ENCODE results near the gene BICDL2. TPM values are rescaled to one million over a fixed set of nuclear protein-coding genes. Genes with fewer than 3 reads are reported as not detected.
A peak's percentile ranks its signal among the peaks of the same experiment; 100 is the strongest.

Gene BICDL2
- polyA plus RNA-seq, 12 donors: 1.0 to 7.7 (median 2.8) TPM; not detected in 8

DNA sequence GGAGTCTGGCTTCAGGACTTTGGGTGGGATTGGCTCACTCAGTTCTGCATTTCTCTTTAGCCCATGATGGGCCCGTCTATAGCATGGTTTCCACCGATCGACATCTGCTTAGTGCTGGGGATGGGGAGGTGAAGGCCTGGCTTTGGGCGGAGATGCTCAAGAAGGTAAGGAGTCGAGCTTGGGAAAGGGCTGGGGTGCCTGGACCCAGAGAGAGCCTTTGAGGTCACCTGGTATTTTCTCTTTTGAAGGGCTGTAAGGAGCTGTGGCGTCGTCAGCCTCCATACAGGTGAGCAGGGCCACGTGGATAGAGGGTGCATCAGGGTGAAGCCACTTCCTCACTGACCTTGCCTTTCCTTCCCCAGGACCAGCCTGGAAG lies 10.8 kb downstream of the BICDL2 start:
- no peak for DNase-seq

DNA sequence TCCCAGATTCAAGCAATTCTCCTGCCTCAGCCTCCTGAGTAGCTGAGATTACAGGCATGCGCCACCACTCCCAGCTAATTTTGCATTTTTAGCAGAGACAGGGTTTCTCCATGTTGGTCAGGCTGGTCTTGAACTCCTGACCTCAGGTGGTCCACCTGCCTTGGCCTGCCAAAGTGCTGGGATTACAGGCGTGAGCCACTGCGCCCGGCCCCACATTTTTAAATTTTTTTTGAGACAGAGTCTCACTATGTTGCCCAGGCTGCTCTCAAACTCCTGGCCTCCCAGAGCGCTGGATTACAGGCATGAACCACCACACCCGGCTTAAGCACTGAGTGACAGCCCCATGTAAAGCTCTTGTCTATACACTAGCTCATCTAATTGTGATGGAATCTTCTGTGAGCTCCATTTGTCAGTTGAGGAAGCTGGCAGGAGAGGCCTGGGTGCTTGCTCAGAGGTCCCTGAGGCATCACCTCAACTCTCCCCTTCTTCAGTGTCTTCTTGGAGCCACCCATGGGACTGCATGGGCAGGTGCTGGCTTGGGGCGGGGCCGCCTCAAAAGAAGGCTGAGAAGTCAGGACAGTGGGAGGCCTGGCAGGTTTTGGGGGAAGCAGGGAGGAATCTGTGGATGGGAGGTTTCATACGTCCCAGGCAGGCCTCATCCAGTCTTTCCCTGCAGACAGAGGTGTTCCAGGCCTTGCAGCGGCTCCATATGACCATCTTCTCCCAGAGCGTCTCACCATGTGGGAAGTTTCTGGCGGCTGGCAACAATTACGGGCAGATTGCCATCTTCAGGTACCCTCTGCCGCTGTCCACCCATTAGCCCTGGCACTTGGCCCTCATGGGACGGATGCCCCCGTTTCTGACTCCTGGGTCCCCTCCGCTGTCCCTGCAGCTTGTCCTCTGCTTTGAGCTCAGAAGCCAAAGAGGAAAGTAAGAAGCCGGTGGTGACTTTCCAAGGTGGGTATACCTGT lies 11.4 kb downstream of the BICDL2 start:
- no peak for DNase-seq

DNA sequence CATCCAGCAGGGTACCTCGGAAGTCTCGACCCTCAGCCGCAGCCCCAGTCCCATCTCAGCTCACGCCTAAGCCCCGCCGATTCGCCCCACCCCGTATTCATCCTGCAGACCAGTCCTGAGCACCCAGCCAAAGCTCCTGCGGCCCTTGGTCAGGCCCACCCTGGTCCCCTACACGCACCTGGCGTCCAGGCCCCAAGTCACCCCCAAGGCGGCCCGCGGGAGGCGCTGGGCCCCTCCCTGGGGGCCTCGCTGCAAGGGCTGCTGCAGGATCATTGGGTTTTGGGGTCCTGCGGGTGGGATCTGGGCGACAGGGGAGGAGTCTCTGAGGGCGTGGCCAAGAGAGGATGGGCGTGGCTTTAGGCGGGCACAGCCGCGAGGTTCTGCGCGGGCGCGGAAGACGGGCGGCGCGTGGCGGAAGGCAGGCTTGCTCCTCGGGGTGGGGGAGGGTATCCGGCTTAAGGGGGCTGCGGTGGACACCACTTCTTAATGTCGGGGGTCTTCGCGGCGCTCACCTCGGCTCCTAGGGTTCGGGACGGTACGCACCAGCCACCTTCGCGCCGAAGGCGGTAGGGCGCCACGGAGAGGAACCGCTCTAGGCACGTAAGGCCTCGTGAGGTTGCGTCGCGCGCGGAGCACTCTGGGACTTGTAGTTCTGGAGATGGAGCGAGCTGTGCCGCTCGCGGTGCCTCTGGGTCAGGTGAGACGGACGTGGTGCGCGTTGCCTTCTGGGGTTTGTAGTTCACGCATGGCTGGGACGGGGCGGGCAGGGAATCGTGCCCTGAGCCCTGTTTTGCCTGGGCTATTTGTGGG lies 12.9 kb downstream of the BICDL2 start, which contains the start of the genes HCFC1R1 and THOC6:
Gene HCFC1R1 (minus strand): TSS at position 274 of the 810 bp plus-strand sequence. CDS start 1 bp downstream, at position 273.
Gene THOC6 (plus strand): TSS at position 367 of the 810 bp plus-strand sequence. CDS start 292 bp downstream, at position 659.
- DNase-seq: peak; percentile 97

DNA sequence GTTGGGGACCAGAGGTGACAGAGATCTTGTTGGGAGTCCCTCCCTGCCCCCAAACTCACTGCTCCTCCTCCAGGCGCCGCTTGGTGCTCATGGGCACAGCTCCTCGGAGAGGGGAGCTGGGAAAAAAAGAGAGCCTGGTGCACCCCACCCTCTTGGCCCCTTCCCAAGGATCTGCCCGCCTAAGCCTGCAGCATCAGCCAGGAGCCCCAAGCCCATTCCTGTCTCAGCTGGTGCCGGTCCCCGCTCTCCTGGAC lies 13.4 kb downstream of the BICDL2 start:
- DNase-seq: no peak

DNA sequence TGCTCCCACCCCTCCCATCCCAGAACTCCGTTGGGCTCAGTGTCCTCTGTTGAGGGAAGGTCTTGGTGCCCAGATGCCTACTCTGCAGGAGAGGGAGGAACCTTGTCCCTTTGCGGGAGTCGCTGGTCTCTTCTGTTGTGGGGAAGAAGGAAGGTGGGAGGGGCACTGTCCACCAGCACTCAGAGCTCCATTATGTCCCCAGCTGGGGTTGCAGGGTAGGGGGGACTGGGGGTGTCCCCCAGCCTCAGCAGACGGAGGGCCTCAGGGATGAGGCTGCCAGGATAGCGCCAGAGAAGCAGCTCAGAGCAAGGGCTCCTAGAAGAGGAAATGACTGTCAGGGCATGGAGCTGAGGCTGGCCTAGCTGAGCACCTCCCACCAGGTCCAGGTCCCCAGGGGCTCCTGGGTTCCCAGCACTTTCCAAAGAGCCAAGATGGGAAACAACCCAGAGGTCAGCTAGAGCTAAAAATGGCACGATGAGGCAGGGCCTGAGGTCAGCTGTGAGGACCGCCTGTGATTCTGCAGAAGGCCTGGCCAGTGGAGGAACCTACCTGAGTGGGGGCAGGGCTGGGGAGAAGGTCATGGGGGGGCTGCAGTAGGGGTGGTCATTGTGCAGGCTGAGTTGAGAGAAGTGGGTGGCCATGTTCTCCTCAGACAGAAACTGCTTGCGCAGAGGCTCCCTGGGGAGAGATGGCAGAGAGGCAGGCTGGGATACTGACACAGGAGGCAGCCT lies 13.9 kb downstream of the BICDL2 start:
- DNase-seq: no peak

DNA sequence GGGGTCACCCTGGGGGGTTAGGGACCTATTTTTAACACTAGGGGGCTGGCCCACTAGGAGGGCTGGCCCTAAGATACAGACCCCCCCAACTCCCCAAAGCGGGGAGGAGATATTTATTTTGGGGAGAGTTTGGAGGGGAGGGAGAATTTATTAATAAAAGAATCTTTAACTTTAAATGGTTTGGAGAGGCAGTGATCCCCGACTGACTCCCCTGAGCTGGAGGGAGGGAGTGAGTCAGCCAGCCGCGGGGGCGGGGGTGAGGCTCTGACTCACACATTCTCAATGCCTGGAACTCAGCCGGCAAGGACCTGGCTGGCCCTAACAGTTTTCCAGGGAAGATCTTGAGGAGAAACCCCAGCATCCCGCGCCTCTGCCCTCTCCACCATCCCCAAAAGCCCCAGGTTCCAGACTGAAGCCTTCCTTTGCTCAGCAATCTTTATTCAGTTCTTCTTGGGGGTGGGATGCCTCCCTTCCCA lies 14.5 kb downstream of the BICDL2 start:
- peak; percentile 91 for DNase-seq

DNA sequence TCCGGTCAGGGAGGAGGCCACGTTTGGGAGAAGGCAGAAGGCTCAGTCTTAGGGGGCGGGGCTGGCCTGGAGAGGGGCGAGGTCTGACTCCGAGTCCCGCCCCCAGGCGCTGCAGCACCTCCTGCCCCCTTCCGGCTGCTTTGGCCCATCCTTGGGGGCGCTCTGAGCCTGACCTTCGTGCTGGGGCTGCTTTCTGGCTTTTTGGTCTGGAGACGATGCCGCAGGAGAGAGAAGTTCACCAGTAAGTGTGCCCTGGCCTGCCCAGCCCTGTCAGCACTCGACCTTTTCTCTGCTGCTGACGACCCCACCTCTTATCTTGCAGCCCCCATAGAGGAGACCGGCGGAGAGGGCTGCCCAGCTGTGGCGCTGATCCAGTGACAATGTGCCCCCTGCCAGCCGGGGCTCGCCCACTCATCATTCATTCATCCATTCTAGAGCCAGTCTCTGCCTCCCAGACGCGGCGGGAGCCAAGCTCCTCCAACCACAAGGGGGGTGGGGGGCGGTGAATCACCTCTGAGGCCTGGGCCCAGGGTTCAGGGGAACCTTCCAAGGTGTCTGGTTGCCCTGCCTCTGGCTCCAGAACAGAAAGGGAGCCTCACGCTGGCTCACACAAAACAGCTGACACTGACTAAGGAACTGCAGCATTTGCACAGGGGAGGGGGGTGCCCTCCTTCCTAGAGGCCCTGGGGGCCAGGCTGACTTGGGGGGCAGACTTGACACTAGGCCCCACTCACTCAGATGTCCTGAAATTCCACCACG lies 15.1 kb downstream of the BICDL2 start:
- peak; percentile 74 for DNase-seq

DNA sequence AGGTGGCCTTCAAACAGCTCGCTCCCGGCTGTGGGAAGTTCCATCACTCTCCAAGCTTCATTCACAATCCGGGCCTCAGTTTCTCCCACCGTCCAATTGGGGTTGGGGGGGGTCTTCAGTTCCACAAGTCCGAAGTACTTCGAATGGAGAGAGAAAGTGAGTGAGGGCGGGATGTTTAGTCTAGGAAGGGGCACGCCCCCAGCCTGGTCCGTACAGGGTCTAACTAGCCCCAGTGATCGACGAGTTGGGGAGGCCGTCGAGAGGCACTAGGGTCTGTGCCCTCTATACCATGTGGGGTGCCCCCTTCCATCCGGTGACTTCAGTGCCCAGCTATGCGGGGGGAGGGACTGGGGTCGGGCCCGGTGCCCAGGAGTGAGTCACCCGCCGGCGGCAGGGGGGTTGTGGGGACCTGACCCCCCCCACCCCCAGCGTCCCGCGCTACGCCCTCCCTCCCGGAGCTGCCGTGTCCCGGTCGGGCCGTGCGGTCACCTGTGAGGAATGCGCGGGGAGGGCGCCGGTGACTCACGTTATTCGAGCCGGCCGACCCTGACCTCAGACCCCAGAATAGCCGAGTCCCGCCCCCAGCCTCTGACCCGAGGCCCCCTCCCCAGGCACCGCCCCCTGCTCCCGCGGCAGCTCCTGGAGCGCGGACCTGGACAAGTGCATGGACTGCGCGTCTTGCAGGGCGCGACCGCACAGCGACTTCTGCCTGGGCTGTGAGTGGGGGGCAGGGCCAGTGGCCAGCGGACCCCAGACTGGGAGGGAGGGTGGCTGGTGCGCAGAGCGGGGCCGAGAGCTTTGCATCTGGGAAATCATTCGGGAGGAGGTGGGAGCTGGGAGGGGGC lies 15.9 kb downstream of the BICDL2 start:
- DNase-seq: peak; percentile 47

DNA sequence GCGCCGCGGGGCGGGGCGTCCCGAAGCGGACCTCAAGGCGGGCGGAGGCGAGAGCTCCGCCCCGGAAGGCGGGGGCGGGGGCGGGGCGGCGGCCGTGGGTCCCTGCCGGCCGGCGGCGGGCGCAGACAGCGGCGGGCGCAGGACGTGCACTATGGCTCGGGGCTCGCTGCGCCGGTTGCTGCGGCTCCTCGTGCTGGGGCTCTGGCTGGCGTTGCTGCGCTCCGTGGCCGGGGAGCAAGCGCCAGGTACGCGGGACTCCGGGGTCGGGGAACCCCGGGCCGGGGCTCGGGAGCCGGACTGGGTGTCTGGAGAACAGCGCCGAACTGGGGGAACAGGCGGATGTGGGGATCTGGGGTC lies 16.5 kb downstream of the BICDL2 start, which contains the start of gene TNFRSF12A:
Gene TNFRSF12A (plus strand): TSS at position 122 of the 357 bp plus-strand sequence. CDS start 30 bp downstream, at position 152.
- peak; percentile 58 for DNase-seq

DNA sequence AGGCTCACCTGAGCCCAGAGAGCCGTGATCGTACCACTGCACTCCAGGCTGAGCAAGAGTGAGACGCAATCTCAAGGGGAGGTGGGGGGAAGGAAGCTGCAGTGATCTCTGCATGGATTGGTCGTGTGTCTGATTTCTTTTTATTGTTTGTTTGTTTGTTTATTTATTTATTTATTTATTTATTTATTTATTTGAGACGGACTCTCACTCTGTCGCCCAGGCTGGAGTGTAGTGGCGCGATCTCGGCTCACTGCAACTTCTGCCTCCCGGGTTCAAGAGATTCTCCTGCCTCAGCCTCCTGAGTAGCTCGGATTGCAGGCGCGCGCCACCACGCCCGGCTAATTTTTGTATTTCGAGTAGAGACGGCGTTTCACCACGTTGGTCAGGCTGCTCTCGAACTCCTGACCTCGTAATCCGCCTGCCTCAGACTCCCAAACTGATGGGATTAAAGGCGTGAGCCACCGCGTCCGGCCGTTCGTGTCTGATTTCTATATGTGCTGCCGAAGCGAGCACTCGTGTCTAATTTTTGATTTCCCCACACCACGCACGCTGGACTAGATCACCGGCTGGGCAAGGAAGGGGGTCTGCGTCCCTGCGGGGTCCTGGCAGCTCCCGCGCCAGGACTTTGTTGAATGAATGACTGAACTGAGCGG lies 17.0 kb downstream of the BICDL2 start:
- no peak for DNase-seq

DNA sequence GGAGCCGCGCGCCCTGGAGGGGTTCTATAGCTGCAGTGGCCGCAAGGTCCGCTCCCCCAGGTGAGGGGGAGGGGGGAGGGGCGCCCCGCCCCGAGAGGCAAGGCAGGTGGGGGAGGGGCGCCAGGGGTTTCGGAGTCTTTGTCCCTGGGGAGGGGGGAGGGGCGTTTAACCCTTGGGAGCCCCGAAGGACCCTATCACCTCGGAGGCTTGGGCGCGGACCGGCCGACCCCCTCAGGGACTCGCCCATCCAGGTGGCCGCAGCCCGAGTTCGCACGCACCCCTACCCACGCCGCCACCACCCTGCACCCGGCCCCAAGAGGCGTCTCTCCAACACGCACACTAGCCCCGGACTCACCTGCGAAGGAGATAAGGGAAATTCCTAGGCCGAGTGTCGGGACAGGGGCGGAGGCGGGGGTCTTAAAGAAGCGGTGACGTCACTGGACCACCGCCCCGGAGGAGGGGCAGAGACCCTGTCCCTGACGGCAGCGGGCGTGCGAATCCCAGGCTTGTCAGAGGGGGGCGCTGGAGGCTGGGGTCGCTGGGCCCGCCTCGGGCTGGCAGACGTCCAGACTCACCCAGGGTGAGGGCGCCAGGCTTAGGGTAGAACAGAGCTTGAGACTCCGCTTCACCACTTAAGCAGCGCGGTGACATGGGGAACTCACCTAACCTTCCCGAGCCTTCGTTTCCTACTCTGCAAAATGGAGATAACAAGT lies 18.8 kb downstream of the BICDL2 start, which contains the start of gene CLDN6:
Gene CLDN6 (minus strand): TSS at position 390 of the 713 bp plus-strand sequence. CDS start 2,162 bp downstream, outside the sequence.
- no peak for DNase-seq

DNA sequence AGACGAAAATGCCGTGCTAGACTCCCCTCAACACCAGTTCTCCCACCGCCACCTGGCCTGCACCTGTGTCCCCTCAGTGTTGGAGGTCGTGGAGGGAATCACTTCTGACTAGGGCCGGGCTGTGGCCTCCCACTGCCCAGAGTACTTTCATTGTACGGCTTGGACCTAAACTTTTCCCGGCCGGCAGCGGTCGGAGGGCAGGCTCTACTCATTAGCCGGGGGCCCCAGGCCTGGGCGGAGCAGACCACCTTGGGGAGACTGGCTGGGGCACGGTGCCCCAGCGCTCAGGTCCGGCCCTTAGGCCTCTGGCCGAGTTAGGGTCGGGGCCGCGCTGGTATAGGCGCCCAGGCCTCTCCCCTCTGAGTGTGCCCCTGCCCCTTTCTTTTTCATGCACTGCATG lies 19.4 kb downstream of the BICDL2 start:
- DNase-seq: no peak

DNA sequence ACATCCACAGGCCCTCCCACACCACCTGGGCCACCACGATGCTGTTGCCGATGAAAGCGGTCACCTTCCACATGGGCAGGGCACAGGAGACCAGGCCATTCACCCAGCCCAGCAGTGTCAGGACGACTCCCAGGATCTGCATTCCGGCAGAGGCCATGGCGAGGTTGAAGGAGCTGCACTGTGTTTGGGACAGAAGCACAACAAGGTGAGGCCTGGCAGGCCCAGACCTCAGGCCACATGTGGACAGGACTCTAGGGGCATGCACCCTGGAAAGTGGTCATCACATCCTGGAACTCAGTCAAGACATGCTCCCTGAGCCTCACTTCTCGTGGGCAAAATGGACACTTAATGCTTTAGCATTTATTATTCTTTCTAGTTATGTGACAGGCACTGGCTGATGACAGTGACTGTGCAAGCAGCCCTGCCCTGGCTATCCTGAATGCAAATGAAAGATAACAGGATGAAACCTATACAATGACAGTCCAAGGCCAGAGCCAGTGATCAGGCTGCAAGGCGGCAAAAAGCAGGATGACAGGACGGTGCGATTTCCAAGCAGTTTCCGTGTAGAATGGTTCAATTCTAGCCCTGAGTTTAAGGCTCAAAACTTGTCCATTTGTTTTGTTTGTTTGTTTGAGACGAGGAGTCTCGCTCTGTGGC lies 20.8 kb downstream of the BICDL2 start:
- no peak for DNase-seq

DNA sequence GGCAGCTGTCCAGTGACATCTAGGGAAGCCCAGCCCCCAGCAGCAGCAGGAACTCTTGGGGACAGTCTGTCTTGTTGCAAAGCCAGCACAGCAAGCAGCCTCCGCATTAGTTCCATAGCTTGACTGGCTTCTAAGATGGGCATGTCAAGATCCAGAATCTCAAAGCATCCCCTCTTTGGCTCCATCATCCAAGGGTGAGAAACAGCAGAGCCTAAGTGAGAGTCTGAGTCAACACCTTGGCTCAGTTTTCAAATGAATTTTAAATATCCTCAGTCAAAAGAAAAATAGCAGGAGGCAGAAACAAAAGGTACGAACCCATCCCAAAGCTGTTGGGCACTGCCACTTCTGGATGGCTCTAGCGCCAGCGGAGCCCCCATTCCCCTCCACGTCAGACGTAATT lies 21.8 kb downstream of the BICDL2 start:
- no peak for DNase-seq

DNA sequence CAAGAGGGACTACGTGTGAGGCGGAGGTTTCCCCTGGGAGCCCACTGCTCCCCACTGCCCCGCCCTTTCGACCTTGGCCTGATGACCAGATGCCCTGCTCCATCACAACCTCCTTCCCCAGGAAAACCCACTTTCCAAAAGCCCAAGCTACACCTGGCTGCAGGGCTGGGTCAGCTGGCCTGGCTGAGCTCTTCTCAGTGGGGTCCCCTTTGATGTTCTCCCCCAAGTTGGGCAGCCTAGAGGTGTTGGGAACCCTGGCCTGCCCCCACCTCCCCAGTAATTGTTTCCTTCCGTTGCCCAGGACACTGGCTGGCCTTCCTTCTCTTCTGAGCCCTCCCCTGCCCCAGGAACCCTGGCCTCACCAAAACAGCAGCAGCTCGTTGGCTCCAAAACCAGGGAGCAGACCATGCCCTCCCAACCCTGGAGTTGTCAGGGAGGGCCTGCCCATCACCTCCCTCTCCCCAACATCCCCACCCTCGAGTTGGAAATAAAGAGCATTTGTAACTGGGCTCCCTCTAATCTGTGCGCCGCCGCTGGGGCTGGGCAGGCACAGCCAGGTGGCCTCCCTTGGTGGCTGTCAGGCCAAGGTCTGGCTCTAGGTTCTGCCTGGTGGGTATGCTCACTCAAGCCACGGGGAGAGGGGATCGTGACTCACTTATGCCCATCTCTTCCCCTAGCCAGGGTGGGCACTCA lies 22.6 kb downstream of the BICDL2 start:
- DNase-seq: no peak

DNA sequence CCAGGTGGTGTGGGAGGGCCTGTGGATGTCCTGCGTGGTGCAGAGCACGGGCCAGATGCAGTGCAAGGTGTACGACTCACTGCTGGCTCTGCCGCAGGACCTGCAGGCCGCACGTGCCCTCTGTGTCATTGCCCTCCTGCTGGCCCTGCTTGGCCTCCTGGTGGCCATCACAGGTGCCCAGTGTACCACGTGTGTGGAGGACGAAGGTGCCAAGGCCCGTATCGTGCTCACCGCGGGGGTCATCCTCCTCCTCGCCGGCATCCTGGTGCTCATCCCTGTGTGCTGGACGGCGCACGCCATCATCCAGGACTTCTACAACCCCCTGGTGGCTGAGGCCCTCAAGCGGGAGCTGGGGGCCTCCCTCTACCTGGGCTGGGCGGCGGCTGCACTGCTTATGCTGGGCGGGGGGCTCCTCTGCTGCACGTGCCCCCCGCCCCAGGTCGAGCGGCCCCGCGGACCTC lies 23.2 kb downstream of the BICDL2 start:
- DNase-seq: no peak

DNA sequence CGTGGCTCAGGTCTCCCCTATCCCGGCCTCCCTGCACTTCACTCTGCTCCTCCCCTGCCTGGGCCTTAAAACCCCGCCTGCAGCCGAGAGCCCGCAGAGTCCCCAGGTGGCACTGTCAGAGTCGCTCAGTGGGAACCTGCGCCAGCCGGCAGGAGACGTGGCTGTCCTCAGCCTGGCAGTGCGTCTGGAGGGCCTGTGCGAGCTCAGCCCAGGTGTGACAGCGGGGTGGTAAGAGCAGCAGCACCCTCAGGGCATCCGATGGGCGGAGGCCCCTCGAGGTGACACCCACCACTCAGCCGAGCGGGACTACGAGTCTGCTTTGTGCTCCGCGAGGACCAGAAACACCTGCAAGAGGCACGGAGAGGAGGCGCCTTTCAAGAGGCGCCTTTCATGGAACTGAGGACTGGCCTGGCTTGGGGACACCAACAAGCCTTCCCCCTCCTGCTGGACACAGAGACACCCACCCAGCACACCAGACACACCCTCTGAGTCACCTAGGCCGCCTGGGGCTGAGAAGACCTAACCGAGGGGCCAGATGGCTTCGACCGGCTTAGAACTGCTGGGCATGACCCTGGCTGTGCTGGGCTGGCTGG lies 23.8 kb downstream of the BICDL2 start, which contains the start of gene CLDN9:
Gene CLDN9 (plus strand): TSS at position 96 of the 593 bp plus-strand sequence. CDS start 440 bp downstream, at position 536.
- DNase-seq: no peak

Data from muscle of arm (tissue), 12 donors.